DOHH2 (cell line): ENCODE measurements around the gene RPL36.

ENCODE experiments used
- CTCF ChIP-seq: fragments of 200-600 bp; sonication (generic); IDR thresholded peaks from one replicate; pipeline ENCODE4 v1.5.1; 2014; ENCODE audit warnings: antibody characterized with exemption, mild to moderate bottlenecking, low read depth, low read length; ENCODE audit not compliant: poor library complexity, severe bottlenecking
- EZH2phosphoT487 ChIP-seq: fragments of 200-600 bp; sonication (generic); IDR thresholded peaks from 2 replicates; pipeline ENCODE4 v1.6.1; 2017; ENCODE audit warnings: borderline replicate concordance, mild to moderate bottlenecking, antibody characterized with exemption, low read length, moderate library complexity, mixed read lengths

- TF ChIP-seq CTCF (no peak), EZH2phosphoT487 (no peak)
Measured at GRCh38 chr19:5714816-5715215, 24.7 kb downstream of the RPL36 start.
